Immature natural killer cell (primary cell): ENCODE results near the gene KMT2D. TPM values are rescaled to one million over a fixed set of nuclear protein-coding genes. Genes with fewer than 3 reads are reported as not detected.
A peak's percentile ranks its signal among the peaks of the same experiment; 100 is the strongest.

ENCODE experiments used
- DNase-seq, 3 donors: peaks; one replicate each; pipeline ENCODE4 v3.0.0; 2022; ENCODE audit warnings: mixed read lengths in 1 of 3
- H3K27ac Mint-ChIP-seq, 6 donors: one replicate each; pipeline ENCODE4 v1.8.0; 2020; ENCODE audit warnings: mixed read lengths in 6 of 6, mild to moderate bottlenecking in 5 of 6, inconsistent platforms in 4 of 6, moderate library complexity in 3 of 6
- H3K27me3 Mint-ChIP-seq, 3 donors: one replicate each; pipeline ENCODE4 v1.8.0; 2020 to 2021; ENCODE audit warnings: low read depth in 3 of 3, mild to moderate bottlenecking in 3 of 3, mixed read lengths in 3 of 3, moderate library complexity in 3 of 3, inconsistent platforms in 1 of 3
- H3K36me3 Mint-ChIP-seq, 3 donors: one replicate each; pipeline ENCODE4 v1.8.0; 2020; ENCODE audit warnings: mixed read lengths in 3 of 3, inconsistent platforms in 2 of 3, mild to moderate bottlenecking in 2 of 3
- H3K4me1 Mint-ChIP-seq, 2 donors: one replicate each; pipeline ENCODE4 v1.8.0; 2020; ENCODE audit warnings: inconsistent platforms in 2 of 2, mild to moderate bottlenecking in 2 of 2, mixed read lengths in 2 of 2, moderate library complexity in 1 of 2
- H3K4me3 Mint-ChIP-seq, 5 donors: one replicate each; pipeline ENCODE4 v1.8.0; 2020; ENCODE audit warnings: mild to moderate bottlenecking in 5 of 5, mixed read lengths in 5 of 5, inconsistent platforms in 3 of 5, moderate library complexity in 3 of 5
- H3K9me3 Mint-ChIP-seq, 6 donors: one replicate each; pipeline ENCODE4 v1.8.0; 2020; ENCODE audit warnings: mild to moderate bottlenecking in 6 of 6, mixed read lengths in 6 of 6, inconsistent platforms in 4 of 6, moderate library complexity in 3 of 6
- polyA plus RNA-seq, 3 donors: library from polyadenylated mRNA; unstranded; fragments of 300-500 nt; fragmentation: Illumina TruSeq; gene quantifications; one replicate each; pipeline ENCODE4 v1.2.3, GENCODE V29; 2021

Gene KMT2D
- polyA plus RNA-seq, 3 donors from 2014 or later: 1.1 to 29.6 (median 3.8) TPM

DNA sequence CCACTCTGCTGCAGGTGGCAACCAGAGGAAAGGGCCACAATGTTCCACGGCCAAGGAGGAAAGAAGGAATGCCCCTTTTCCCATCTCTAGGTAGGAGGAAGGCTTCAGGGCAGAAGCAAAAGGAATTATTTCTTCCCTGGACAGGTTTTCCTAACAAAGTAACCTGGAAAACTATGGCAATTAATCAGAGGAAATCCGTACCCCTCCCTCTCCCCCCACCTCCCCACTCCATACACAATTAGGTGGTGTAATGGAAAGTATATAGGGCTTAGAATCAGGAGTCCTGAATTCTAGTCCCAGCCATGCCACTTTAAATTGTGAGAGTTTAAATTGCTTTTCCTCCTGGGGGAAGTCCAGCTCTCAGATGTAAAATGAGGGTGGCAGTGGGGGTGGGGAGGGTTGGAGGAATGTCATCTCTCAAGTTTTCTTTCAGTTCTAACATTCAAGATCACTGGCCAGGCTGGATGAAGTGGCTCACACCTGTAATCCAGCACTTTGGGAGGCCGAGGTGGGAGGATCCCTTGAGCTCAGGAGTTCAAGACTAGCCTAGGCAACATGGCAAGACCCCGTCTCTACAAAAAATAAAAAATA lies 32.3 kb upstream of the KMT2D start:
- DNase-seq: no peak
- Mint-ChIP-seq H3K27me3 (peaks cover 22 to 52% (median 31%) of the 10 kb centered on the region in 3 donors), H3K4me1 (peaks cover 49 to 61% of the 10 kb centered on the region in 2 donors), H3K36me3 (peaks cover 0 to 17% (median 4%) of the 10 kb centered on the region in 3 donors), H3K27ac (no peak overlapping the region), H3K4me3 (no peak overlapping the region), H3K9me3 (no peaks in the 10 kb centered on the region)

DNA sequence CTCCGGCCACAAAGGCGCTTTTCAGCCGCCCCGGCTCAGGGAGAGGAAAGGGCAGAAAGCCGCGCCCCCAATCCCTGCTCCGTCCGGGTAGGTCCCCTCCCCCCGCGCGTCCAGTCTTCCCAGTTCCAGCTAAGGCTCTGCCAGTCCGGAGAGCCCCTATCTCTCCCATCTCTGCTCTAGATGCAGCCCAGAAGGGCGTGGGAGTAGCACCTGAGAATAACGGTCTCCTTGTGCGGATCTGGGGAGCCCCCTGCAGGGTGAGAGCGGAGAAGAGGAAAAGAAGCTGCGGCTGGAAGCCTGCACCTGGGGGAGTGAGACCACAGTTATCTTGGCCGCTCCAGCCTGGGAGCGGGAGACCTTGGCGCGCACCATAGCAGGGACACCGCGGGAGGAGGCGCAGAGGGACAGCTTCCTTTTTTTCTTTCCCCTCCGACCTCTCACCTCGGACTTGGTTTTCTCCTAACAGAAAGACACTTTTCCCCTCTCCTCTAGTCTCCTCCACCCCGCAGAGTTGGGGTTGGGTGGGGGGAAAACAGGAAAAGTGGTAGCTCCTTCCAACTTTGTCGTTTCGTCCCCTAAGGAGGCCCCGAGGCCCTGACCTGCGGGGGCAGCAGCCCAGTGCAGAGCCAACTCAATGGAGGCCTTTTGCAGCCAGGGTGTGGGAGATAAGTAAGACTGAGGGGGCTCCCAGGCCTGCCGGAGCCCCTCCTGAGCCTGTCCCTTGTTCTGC lies 31.7 kb upstream of the KMT2D start:
- Mint-ChIP-seq H3K36me3 (peaks cover 0 to 15% (median 4%) of the 10 kb centered on the region in 3 donors), H3K4me1 (peaks cover 49 to 64% of the 10 kb centered on the region in 2 donors), H3K9me3 (no peaks in the 10 kb centered on the region), H3K4me3 (peak overlapping the region in 4 of 5 donors; percentile 10 to 53 (median 22)), H3K27ac (no peak overlapping the region), H3K27me3 (peaks cover 25 to 52% (median 31%) of the 10 kb centered on the region in 3 donors)
- no peak for DNase-seq

DNA sequence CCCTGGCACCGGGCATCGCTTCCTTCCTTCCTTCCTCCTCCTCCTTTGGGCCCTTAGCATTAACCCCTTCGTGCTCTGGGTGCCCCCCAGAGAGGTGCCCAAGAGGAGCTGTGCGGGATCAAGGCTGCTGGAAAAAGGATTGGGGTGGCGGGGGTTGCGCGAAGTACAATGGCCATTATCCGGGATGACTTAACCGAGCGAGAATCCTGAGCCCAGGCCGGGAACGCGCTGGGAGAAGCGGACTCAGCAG lies 31.2 kb upstream of the KMT2D start:
- H3K4me3 Mint-ChIP-seq: peak overlapping the region in 2 of 5 donors; percentile 10 to 26
- H3K4me1 Mint-ChIP-seq: peaks cover 49 to 64% of the 10 kb centered on the region in 2 donors
- H3K36me3 Mint-ChIP-seq: peaks cover 0 to 14% (median 4%) of the 10 kb centered on the region in 3 donors
- H3K27me3 Mint-ChIP-seq: peaks cover 28 to 52% (median 28%) of the 10 kb centered on the region in 3 donors
- H3K9me3 Mint-ChIP-seq: no peaks in the 10 kb centered on the region
- H3K27ac Mint-ChIP-seq: no peak overlapping the region
- no peak for DNase-seq

DNA sequence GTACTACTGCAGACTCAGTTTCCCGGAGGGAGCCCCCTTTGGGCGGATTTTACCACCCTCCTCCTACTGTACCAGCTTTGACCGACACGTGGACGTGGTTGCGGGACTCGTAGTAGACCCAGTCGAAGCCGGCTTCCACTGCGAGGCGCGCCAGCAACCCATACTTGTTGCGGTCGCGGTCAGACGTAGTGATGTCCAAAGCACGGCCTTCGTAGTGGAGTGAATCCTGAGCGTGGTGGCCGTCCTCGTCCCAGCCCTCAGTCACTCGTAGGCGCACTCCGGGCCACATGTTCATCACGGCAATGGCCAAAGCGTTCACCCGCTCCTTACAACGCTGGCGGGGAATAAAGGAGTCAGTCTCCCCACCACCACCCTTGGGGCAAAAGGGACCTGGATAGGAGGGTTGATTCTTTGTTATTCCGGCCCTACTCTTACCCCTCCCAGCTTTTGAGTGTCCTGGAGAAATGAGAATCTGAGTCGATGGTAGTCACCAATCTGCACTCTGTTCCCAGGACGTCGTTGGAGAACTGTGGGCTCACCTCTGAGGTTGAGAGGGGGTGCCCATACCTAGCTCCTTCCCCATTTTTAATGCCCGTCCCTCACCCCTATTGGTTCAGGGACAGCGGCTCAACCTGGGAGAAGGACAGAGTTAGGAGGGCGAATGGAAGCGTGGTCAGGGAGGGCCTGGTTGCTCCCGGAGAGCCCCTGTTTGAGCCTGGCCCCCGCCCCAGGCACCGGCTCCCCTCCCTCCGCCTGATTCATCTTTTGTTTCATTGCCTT lies 30.7 kb upstream of the KMT2D start:
- no peaks in the 10 kb centered on the region for H3K9me3 Mint-ChIP-seq
- peaks cover 0 to 11% (median under 1%) of the 10 kb centered on the region in 3 donors for H3K36me3 Mint-ChIP-seq
- H3K27ac Mint-ChIP-seq: no peak overlapping the region
- DNase-seq: no peak
- H3K4me3 Mint-ChIP-seq: peak overlapping the region; percentile 15 to 66 (median 28)
- H3K4me1 Mint-ChIP-seq: peaks cover 49 to 64% of the 10 kb centered on the region in 2 donors
- H3K27me3 Mint-ChIP-seq: peaks cover 28 to 52% (median 28%) of the 10 kb centered on the region in 3 donors

DNA sequence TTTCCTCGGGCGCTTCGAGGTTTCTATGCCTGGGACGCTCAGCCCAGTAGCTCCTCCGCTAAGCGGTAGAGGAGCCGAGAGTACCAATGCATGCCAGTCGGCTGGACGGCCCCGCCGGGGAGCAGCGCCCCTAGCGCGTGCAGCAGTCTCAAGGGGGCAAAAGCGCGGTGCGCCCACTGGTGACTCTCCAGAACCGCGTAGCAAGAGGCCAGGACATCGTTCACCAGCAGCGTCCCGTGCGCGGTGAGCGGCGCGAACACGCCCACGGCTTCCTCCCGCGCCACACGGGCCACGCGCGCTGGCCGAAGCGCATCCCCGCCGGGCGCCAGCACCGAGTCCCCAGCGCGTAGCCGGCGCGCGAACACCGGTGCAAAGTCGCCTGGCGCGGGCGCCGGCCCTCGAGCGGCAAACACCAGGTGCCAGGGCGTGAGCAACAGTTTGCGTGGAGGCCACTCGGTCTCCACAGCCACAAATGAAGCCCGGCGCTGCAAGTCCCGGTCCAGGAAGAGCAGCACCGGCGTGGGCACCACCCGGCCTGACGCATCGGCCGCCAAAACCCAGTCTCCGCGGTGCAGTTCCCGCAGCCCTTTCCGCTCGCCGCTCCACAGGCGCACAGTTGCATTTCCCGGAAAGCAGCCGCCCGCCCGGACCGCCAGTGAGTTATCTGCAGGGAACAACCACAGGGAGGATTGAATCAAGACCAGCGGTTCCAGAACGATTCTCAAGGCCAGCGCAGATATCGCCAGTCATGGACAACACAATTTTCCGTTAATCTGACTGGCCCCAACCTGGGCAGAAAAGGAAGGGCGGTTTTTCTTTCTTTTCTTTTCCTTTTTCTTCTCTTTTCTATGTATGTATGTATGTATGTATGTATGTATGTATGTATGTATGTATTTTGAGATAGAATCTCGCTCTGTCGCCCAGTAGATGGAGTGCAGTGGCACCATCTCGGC lies 29.5 kb upstream of the KMT2D start:
- peak overlapping the region; percentile 73 to 78 (median 76) for H3K4me3 Mint-ChIP-seq
- H3K4me1 Mint-ChIP-seq: peaks cover 48 to 59% of the 10 kb centered on the region in 2 donors
- H3K27me3 Mint-ChIP-seq: peaks cover 24 to 51% (median 27%) of the 10 kb centered on the region in 3 donors
- DNase-seq: peak in 2 of 3 donors; percentile 37 to 39
- H3K36me3 Mint-ChIP-seq: peaks cover 0 to 3% (median 3%) of the 10 kb centered on the region in 3 donors
- H3K27ac Mint-ChIP-seq: no peak overlapping the region
- no peaks in the 10 kb centered on the region for H3K9me3 Mint-ChIP-seq

- H3K27ac Mint-ChIP-seq: peak overlapping the region in 1 of 6 donors; percentile 44
- H3K27me3 Mint-ChIP-seq: peaks cover 23 to 50% (median 25%) of the 10 kb centered on the region in 3 donors
- peaks cover 0 to 3% (median 0%) of the 10 kb centered on the region in 3 donors for H3K36me3 Mint-ChIP-seq
- peak overlapping the region in 4 of 5 donors; percentile 12 to 74 (median 60) for H3K4me3 Mint-ChIP-seq
- DNase-seq: no peak
- H3K9me3 Mint-ChIP-seq: no peaks in the 10 kb centered on the region
- H3K4me1 Mint-ChIP-seq: peaks cover 44 to 52% of the 10 kb centered on the region in 2 donors
These were observed 28.3 kb upstream of the KMT2D start for GRCh38 chr12:49088932-49089330.

- peaks cover 19 to 46% (median 21%) of the 10 kb centered on the region in 3 donors for H3K27me3 Mint-ChIP-seq
- H3K36me3 Mint-ChIP-seq: peaks cover 0 to 3% (median 0%) of the 10 kb centered on the region in 3 donors
- peak; percentile 69 to 75 (median 73) for DNase-seq
- H3K4me3 Mint-ChIP-seq: peak overlapping the region; percentile 41 to 67 (median 56)
- H3K27ac Mint-ChIP-seq: peak overlapping the region in 4 of 6 donors; percentile 40 to 60 (median 44)
- no peaks in the 10 kb centered on the region for H3K9me3 Mint-ChIP-seq
- peaks cover 38 to 46% of the 10 kb centered on the region in 2 donors for H3K4me1 Mint-ChIP-seq
These were observed 27.7 kb upstream of the KMT2D start for GRCh38 chr12:49088150-49088931.

DNA sequence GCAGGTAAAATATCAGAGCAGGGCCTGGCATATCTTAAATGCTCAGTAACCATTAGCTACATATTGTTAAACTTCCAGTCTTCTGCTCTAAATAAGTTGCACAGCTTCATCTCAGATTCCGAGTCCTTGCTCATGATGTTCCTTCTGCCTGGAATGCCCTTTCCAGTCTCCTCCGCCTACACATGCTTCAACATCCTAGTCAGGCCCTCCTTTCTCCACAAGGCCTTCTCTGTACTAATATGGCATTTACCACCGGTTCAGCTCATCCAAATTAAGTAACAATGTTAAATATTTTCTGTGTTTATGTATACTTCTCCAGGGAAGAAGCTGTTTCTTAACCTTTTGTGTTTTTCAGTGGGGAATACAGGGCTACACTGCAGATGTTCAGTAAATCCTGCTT lies 25.5 kb upstream of the KMT2D start:
- peaks cover 28 to 30% of the 10 kb centered on the region in 2 donors for H3K4me1 Mint-ChIP-seq
- no peak overlapping the region for H3K4me3 Mint-ChIP-seq

DNA sequence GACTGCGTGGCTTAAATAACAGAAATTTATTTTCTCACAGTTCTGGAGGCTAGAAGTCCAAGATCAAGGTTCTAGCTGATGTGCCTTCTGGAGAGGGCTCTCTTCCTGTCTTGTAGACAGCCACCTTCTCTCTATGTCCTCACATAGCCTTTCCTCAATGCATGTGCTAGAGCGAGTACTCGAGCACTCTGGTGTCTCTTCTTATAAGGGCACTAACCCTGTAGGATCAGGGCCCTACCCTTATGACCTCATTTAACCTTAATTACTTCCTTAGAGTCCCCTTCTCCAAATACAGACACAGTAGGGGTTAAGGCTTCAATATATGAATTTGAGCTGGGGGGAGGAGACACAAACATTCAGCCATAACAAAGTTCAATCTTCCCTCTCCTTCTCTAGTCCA lies 23.8 kb upstream of the KMT2D start:
- Mint-ChIP-seq H3K9me3 (no peaks in the 10 kb centered on the region), H3K27me3 (peaks cover 3 to 21% (median 12%) of the 10 kb centered on the region in 3 donors), H3K4me3 (no peak overlapping the region), H3K27ac (no peak overlapping the region), H3K4me1 (peaks cover 14 to 15% of the 10 kb centered on the region in 2 donors), H3K36me3 (peaks cover 0 to 3% (median 0%) of the 10 kb centered on the region in 3 donors)
- DNase-seq: no peak

More for the DNA sequence above, 25.5 kb upstream of the KMT2D start:
- Mint-ChIP-seq H3K9me3 (no peaks in the 10 kb centered on the region), H3K27me3 (peaks cover 14 to 28% (median 14%) of the 10 kb centered on the region in 3 donors), H3K27ac (no peak overlapping the region), H3K36me3 (peaks cover 0 to 3% (median 0%) of the 10 kb centered on the region in 3 donors)
- no peak for DNase-seq

DNA sequence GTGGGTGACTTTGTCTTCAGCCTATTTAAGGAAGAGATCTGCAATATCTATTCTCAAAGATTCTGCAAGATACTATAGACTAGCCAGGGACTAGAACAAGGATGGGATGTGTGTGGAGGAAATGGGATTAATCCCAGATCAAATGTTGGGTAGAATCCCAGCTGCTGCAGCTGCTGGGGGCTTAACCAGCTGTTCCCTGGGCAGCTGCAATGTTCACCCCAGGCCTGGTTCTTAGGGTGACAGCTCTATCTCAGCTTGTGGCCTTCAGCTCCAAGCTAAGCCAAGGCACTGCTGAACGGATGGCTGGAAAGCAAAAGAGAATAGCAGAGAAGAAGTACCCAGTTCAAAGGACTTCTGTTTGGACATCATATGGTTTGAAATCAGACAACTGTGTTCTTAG lies 19.2 kb upstream of the KMT2D start:
- Mint-ChIP-seq H3K27ac (no peak overlapping the region), H3K27me3 (peaks cover 2 to 7% (median 6%) of the 10 kb centered on the region in 3 donors), H3K4me3 (no peak overlapping the region), H3K36me3 (no peaks in the 10 kb centered on the region), H3K4me1 (no peaks in the 10 kb centered on the region), H3K9me3 (no peaks in the 10 kb centered on the region)
- DNase-seq: no peak

GRCh38 chr12:49070971-49071370 lies 10.4 kb upstream of the KMT2D start:
- peak overlapping the region in 2 of 6 donors; percentile 55 to 64 for H3K27ac Mint-ChIP-seq
- no peaks in the 10 kb centered on the region for H3K36me3 Mint-ChIP-seq
- no peak for DNase-seq

More at GRCh38 chr12:49070971-49071370, 10.4 kb upstream of the KMT2D start:
- Mint-ChIP-seq H3K4me3 (peak overlapping the region in 1 of 5 donors; percentile 36), H3K27me3 (peaks cover 4 to 6% (median 4%) of the 10 kb centered on the region in 3 donors), H3K4me1 (peaks cover 19 to 23% of the 10 kb centered on the region in 2 donors), H3K9me3 (no peaks in the 10 kb centered on the region)
